Ovary (tissue), 3 donors: Measurements from ENCODE around the gene HSPA12A.

ENCODE experiments used
- CTCF ChIP-seq, 3 donors: fragments of 450-650 bp in 2 of 3; fragments of 200-600 bp in 1 of 3; IDR thresholded peaks; one replicate each; pipeline versions ENCODE4 v1.5.1 to v1.8.0; 2016 to 2022; ENCODE audit warnings: antibody characterized with exemption in 3 of 3, mild to moderate bottlenecking in 1 of 3
- POLR2A ChIP-seq: fragments of 450-650 bp; IDR thresholded peaks from one replicate; pipeline ENCODE4 v1.6.1; 2017; ENCODE audit warnings: antibody characterized with exemption, mild to moderate bottlenecking, moderate library complexity
- donor health status: DM: no; HTN: no; CAD: no.

- TF ChIP-seq CTCF (IDR thresholded peaks at IDR 0.05) (no peak), POLR2A (no peak)
Observed at GRCh38 chr10:116705498-116705897, 36.9 kb downstream of the HSPA12A start.
